IMR-90 (cell line): ENCODE measurements around the gene PDZRN3. TPM values are rescaled to one million over a fixed set of nuclear protein-coding genes. Genes with fewer than 3 reads are reported as not detected.

Experiments
- ATAC-seq: fragments of 200-7000 bp; cut with Tn5 transposase; 2 replicates; pipeline ENCODE4 v1.9.1; 2020; ENCODE audit warnings: low read depth, mild to moderate bottlenecking, moderate library complexity
- BruUV-seq: library from RNA; stranded (reverse); fragments of 400-500 nt; replicated peaks from 2 replicates; lab custom pipeline; 2021; lab: Mats Ljungman, UMichigan
- CTCF ChIA-PET: fragments of 300-600 bp; formaldehyde crosslinking; extraction: SDS; loops from one replicate; lab custom pipeline; 2021; ENCODE audit warnings: antibody characterized with exemption; lab: Yijun Ruan, JAX
- POLR2A ChIA-PET: fragments of 300-600 bp; sonication (Branson Sonifier 250); formaldehyde crosslinking; loops from one replicate; lab custom pipeline; 2022; ENCODE audit warnings: antibody characterized with exemption; ENCODE audit not compliant: unreplicated experiment; lab: Charles Lee
- DNase-seq: peaks from one replicate; pipeline ENCODE4 v3.0.0; 2013
- H2AFZ ChIP-seq: replicated peaks from 2 replicates; pipeline ENCODE3; 2013; ENCODE audit warnings: low read length, mild to moderate bottlenecking; ENCODE audit not compliant: poor library complexity
- H2AK5ac ChIP-seq: 2 replicates; pipeline ENCODE4 v1.6.1; 2013; ENCODE audit warnings: low read depth, low read length, inconsistent platforms
- H2AK9ac ChIP-seq: replicated peaks from 2 replicates; pipeline ENCODE3; 2013; ENCODE audit warnings: mild to moderate bottlenecking, low read depth, low read length, moderate library complexity; ENCODE audit not compliant: poor library complexity
- H2BK120ac ChIP-seq: 2 replicates; pipeline ENCODE4 v1.6.1; 2013; ENCODE audit warnings: low read depth, low read length, inconsistent platforms
- H2BK15ac ChIP-seq: 3 replicates; pipeline ENCODE4 v1.6.1; 2013; ENCODE audit warnings: low read depth, low read length, inconsistent platforms
- H2BK20ac ChIP-seq: 2 replicates; pipeline ENCODE4 v1.6.1; 2013; ENCODE audit warnings: low read depth, mild to moderate bottlenecking, inconsistent platforms, low read length, moderate library complexity
- H2BK5ac ChIP-seq: 2 replicates; pipeline ENCODE4 v1.6.1; 2013; ENCODE audit warnings: mild to moderate bottlenecking, low read depth, low read length, inconsistent platforms; ENCODE audit not compliant: poor library complexity, severe bottlenecking
- H3K14ac ChIP-seq: replicated peaks from 2 replicates; pipeline ENCODE4 v1.6.1; 2013; ENCODE audit warnings: low read depth, low read length, inconsistent platforms
- H3K18ac ChIP-seq: 2 replicates; pipeline ENCODE4 v1.6.1; 2013; ENCODE audit warnings: low read depth, low read length, control low read depth
- H3K23ac ChIP-seq: 2 replicates; pipeline ENCODE4 v1.6.1; 2013; ENCODE audit warnings: low read depth, low read length, inconsistent platforms
- H3K27ac ChIP-seq: 2 replicates; pipeline ENCODE4 v1.5.1; 2013; ENCODE audit warnings: mild to moderate bottlenecking, control low read depth, low read length; ENCODE audit not compliant: insufficient read depth
- H3K27me3 ChIP-seq: 2 replicates; pipeline ENCODE4 v1.6.1; 2013; ENCODE audit warnings: low read length; ENCODE audit not compliant: control insufficient read depth, insufficient read depth
- H3K36me3 ChIP-seq: 2 replicates; pipeline ENCODE4 v1.6.1; 2013; ENCODE audit warnings: low read length, mixed read lengths; ENCODE audit not compliant: control insufficient read depth, insufficient read depth
- H3K4ac ChIP-seq: 2 replicates; pipeline ENCODE4 v1.6.1; 2013; ENCODE audit warnings: low read depth, low read length, inconsistent platforms
- H3K4me1 ChIP-seq: 2 replicates; pipeline ENCODE4 v1.6.1; 2013; ENCODE audit warnings: low read length, mixed read lengths; ENCODE audit not compliant: control insufficient read depth, insufficient read depth
- H3K4me2 ChIP-seq: 2 replicates; pipeline ENCODE4 v1.6.1; 2013; ENCODE audit warnings: low read depth, mild to moderate bottlenecking, control low read depth, low read length, moderate library complexity
- H3K4me3 ChIP-seq: 2 replicates; pipeline ENCODE4 v1.5.1; 2013; ENCODE audit warnings: low read depth, mild to moderate bottlenecking, control low read depth, low read length, moderate library complexity; ENCODE audit not compliant: insufficient read depth
- H3K56ac ChIP-seq: 2 replicates; pipeline ENCODE4 v1.6.1; 2013; ENCODE audit warnings: low read length, inconsistent platforms; ENCODE audit not compliant: insufficient read depth; ENCODE audit errors: extremely low read depth
- H3K79me1 ChIP-seq, 2 experiments: 2 replicates each; pipeline ENCODE4 v1.6.1; 2013; ENCODE audit warnings: low read length in 2 of 2, inconsistent platforms in 1 of 2, low read depth in 1 of 2
- H3K9ac ChIP-seq: 2 replicates; pipeline ENCODE4 v1.6.1; 2013; ENCODE audit warnings: low read depth, low read length, control low read depth
- H3K9me1 ChIP-seq: 2 replicates; pipeline ENCODE4 v1.6.1; 2013; ENCODE audit warnings: low read length, inconsistent platforms; ENCODE audit not compliant: insufficient read depth
- H3K9me3 ChIP-seq: 2 replicates; pipeline ENCODE4 v1.6.1; 2013; ENCODE audit warnings: low read length; ENCODE audit not compliant: control insufficient read depth, insufficient read depth
- H4K20me1 ChIP-seq: 2 replicates; pipeline ENCODE4 v1.6.1; 2013; ENCODE audit warnings: low read length, inconsistent platforms; ENCODE audit not compliant: insufficient read depth
- H4K5ac ChIP-seq: 2 replicates; pipeline ENCODE4 v1.6.1; 2013; ENCODE audit warnings: mild to moderate bottlenecking, low read depth, low read length, control low read depth
- H4K8ac ChIP-seq, 2 experiments: 2 replicates each; pipeline ENCODE4 v1.6.1; 2013; ENCODE audit warnings: low read depth in 2 of 2, low read length in 2 of 2, control low read depth in 1 of 2, inconsistent platforms in 1 of 2
- H4K91ac ChIP-seq: 2 replicates; pipeline ENCODE4 v1.6.1; 2013; ENCODE audit warnings: low read depth, low read length, inconsistent platforms; ENCODE audit not compliant: insufficient read depth
- CEBPB ChIP-seq: IDR thresholded peaks from 2 replicates; pipeline ENCODE4 v1.6.1; 2012; ENCODE audit warnings: low read depth, low read length, improper control_type of control experiment
- ELK1 ChIP-seq: fragments of 150-350 bp; IDR thresholded peaks from 2 replicates; pipeline ENCODE4 v1.6.1; 2016; ENCODE audit warnings: low read depth, mild to moderate bottlenecking, low read length, moderate library complexity, borderline replicate concordance
- MAFK ChIP-seq: IDR thresholded peaks from 2 replicates; pipeline ENCODE4 v1.6.1; 2012; ENCODE audit warnings: low read depth, low read length, improper control_type of control experiment
- NFE2L2 ChIP-seq: fragments of 150-350 bp; IDR thresholded peaks from 2 replicates; pipeline ENCODE4 v1.6.1; 2016; ENCODE audit warnings: low read depth, mild to moderate bottlenecking, low read length
- POLR2A ChIP-seq: IDR thresholded peaks from 2 replicates; pipeline ENCODE4 v1.6.1; 2012; ENCODE audit warnings: mild to moderate bottlenecking, low read depth, low read length
- RAD21 ChIP-seq: IDR thresholded peaks from 2 replicates; pipeline ENCODE4 v1.6.1; 2012; ENCODE audit warnings: low read length, improper control_type of control experiment
- RCOR1 ChIP-seq: IDR thresholded peaks from 2 replicates; pipeline ENCODE4 v1.6.1; 2012; ENCODE audit warnings: mild to moderate bottlenecking, low read length, improper control_type of control experiment; ENCODE audit not compliant: insufficient replicate concordance
- SMC3 ChIP-seq: fragments of 150-350 bp; IDR thresholded peaks from 2 replicates; pipeline ENCODE4 v1.6.1; 2016; ENCODE audit warnings: low read depth, mild to moderate bottlenecking, antibody characterized with exemption, low read length, moderate library complexity
- dilution Hi-C: fragments of 300-500 bp; cut with HindIII; formaldehyde crosslinking; loops from one replicate; pipeline ENCODE4 v1.14.3; 2018; ENCODE audit warnings: low sequenced_read_pairs; ENCODE audit not compliant: unreplicated experiment
- in situ Hi-C: fragments of 300-500 bp; cut with MboI; formaldehyde crosslinking; loops from 3 replicates; pipeline ENCODE4 v1.14.3; 2019; ENCODE audit warnings: low sequenced_read_pairs, inconsistent platforms, mixed read lengths
- intact Hi-C: fragments of 100-400 bp; cut with micrococcal nuclease; formaldehyde crosslinking; loops from 2 replicates; pipeline ENCODE4 v1.10.0; 2022
- polyA plus RNA-seq, 3 experiments: library from polyadenylated mRNA; depleted of rRNA; stranded (reverse); fragments of >200 nt; gene quantifications; 2 replicates each; pipeline ENCODE4 v1.2.3, GENCODE V29; 2012; ENCODE audit warnings: low replicate concordance in 1 of 3
- total RNA-seq: library from RNA; depleted of rRNA; stranded (reverse); fragments of >200 nt; gene quantifications from 2 replicates; pipeline ENCODE4 v1.2.3, GENCODE V29; 2012

Gene PDZRN3
- total and polyA plus RNA-seq, 2 of the 4 experiments (the other 2 are of a cell fraction), result 9.4 to 17.0 TPM

- ATAC-seq, result no peak
- POLR2A ChIA-PET, result interaction anchor here (0.6 kb wide), 1 partner anchor 89 kb away, joined by 3 read pairs; no protein-coding TSS in a partner anchor
Observed at GRCh38 chr3:73637042-73637441, 12.3 kb upstream of the PDZRN3 start.

More at GRCh38 chr3:73637042-73637441, 12.3 kb upstream of the PDZRN3 start:
- Histone ChIP-seq H2AK9ac (no peak overlapping the region), H3K56ac (no peak overlapping the region), H3K27me3 (no peaks in the 10 kb centered on the region), H4K91ac (no peak overlapping the region), H2BK120ac (peak overlapping the region; percentile 65), H3K14ac (peak overlapping the region; percentile 18), H2AK5ac (peak overlapping the region; percentile 3; the same call in 1 of the 2 replicates), H4K8ac (no peak overlapping the region; a peak in 1 of 4 replicates), H2BK15ac (peak overlapping the region; percentile 67; the same call in 1 of the 3 replicates), H4K5ac (peak overlapping the region; percentile 6; the same call in 1 of the 2 replicates), H4K20me1 (no peaks in the 10 kb centered on the region), H3K9me3 (no peaks in the 10 kb centered on the region), H3K27ac (no peak overlapping the region), H3K4me2 (no peak overlapping the region), H3K18ac (peak overlapping the region; percentile 79), H3K4me3 (no peak overlapping the region), H2AFZ (no peak overlapping the region), H3K4me1 (peaks cover 16% of the 10 kb centered on the region), H3K9me1 (peaks cover 14% of the 10 kb centered on the region), H3K4ac (peak overlapping the region; percentile 14), H2BK5ac (no peak overlapping the region), H2BK20ac (peak overlapping the region; percentile 59; the same call in 1 of the 2 replicates), H3K79me1 (no peaks in the 10 kb centered on the region), H3K23ac (no peak overlapping the region), H3K36me3 (no peaks in the 10 kb centered on the region), H3K9ac (no peak overlapping the region)
- peak; percentile 55 for DNase-seq
- dilution Hi-C loops, result no loop called here
- TF ChIP-seq NFE2L2, result no peak
- TF ChIP-seq SMC3, result no peak
- no peak for TF ChIP-seq RCOR1
- TF ChIP-seq ELK1, result no peak
- peak; percentile 92 for TF ChIP-seq CEBPB
- TF ChIP-seq POLR2A, result no peak
- TF ChIP-seq MAFK, result no peak
- TF ChIP-seq RAD21, result no peak
- in situ Hi-C loops, result no loop called here
- BruUV-seq, result no TSS peak
- CTCF ChIA-PET, result interaction anchor here (0.6 to 2.1 kb wide), 2 partner anchors 9 to 776 kb away, joined by 5 to 6 read pairs; no protein-coding TSS in a partner anchor
- intact Hi-C loops, result no loop called here
